ENCODE data around the gene GALNT2. TPM values are rescaled to one million over a fixed set of nuclear protein-coding genes. Genes with fewer than 3 reads are reported as not detected.

GALNT2 gene
- total and polyA plus RNA-seq, 8 donors: 18.3 to 118 (median 57.3) TPM

DNA sequence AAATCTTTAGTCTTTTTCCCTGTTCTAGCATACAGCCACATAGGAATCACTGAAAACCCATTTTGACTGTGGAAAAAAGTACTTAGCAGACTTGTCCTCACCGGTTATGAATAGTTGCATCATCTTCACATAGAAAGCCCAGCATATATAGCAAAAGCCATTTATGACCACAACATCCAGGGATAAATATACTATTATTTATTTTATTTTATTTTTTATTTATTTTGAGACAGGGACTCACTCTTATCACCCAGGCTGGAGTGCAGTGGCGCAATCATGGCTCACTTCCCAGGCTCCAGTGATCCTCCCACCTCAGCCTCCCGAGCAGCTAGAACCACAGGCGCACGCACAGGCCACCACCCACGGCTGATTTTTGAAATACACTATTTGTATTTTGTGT lies 175.3 kb downstream of the GALNT2 start:
- intact Hi-C loops (cut with DNase I): no loop called here

DNA sequence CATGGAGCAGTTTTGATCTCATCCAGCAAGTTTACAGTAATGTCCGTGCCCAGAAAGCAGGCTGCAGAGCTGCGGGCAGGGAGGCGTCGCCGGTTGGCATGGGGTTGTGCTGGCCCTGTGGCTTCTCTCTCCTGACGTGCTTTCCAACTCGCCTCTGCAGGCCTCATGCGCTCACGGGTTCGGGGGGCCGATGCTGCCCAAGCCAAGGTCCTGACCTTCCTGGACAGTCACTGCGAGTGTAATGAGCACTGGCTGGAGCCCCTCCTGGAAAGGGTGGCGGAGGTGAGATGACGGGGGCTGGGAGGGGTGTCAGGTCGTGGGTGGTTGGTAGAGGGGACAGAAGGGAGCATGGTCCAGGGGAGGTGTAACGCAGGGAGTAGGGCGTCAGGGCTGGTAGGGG lies 176.1 kb downstream of the GALNT2 start:
- intact Hi-C loops (cut with DNase I): no loop called here
- 92 to 95% methylated on average over 17 of the region's 17 CpGs for whole genome bisulfite sequencing, 2 donors
- no peaks in the 10 kb centered on the region for H3K27me3 ChIP-seq
- no peaks in the 10 kb centered on the region for H3K4me1 ChIP-seq
- no peak overlapping the region for H3K27ac ChIP-seq
- no peak for DNase-seq
- peaks cover 0 to 31% (median 18%) of the 10 kb centered on the region in 3 donors for H3K36me3 ChIP-seq
- TF ChIP-seq, protein P1, sequence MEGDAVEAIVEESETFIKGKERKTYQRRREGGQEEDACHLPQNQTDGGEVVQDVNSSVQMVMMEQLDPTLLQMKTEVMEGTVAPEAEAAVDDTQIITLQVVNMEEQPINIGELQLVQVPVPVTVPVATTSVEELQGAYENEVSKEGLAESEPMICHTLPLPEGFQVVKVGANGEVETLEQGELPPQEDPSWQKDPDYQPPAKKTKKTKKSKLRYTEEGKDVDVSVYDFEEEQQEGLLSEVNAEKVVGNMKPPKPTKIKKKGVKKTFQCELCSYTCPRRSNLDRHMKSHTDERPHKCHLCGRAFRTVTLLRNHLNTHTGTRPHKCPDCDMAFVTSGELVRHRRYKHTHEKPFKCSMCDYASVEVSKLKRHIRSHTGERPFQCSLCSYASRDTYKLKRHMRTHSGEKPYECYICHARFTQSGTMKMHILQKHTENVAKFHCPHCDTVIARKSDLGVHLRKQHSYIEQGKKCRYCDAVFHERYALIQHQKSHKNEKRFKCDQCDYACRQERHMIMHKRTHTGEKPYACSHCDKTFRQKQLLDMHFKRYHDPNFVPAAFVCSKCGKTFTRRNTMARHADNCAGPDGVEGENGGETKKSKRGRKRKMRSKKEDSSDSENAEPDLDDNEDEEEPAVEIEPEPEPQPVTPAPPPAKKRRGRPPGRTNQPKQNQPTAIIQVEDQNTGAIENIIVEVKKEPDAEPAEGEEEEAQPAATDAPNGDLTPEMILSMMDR (IDR thresholded peaks at IDR 0.05): no peak
- peak in 1 of 4 donors; percentile 9 for ATAC-seq
- no peaks in the 10 kb centered on the region for H3K9me3 ChIP-seq
- FAIRE-seq: no peak
- H3K4me3 ChIP-seq: no peak overlapping the region

More for the DNA sequence above, 175.3 kb downstream of the GALNT2 start:
- peaks cover 0 to 25% (median 13%) of the 10 kb centered on the region in 3 donors for H3K36me3 ChIP-seq
- H3K4me1 ChIP-seq: no peaks in the 10 kb centered on the region
- no peak for DNase-seq
- H3K27me3 ChIP-seq: no peaks in the 10 kb centered on the region
- H3K4me3 ChIP-seq: no peak overlapping the region
- no peaks in the 10 kb centered on the region for H3K9me3 ChIP-seq
- no peak for FAIRE-seq
- ATAC-seq: peak in 2 of 4 donors; percentile 32 to 50
- TF ChIP-seq, protein P1 (IDR thresholded peaks at IDR 0.05): no peak
- no peak overlapping the region for H3K27ac ChIP-seq
- 79% methylated on average over 6 of the region's 6 CpGs for WGBS, 2 donors

DNA sequence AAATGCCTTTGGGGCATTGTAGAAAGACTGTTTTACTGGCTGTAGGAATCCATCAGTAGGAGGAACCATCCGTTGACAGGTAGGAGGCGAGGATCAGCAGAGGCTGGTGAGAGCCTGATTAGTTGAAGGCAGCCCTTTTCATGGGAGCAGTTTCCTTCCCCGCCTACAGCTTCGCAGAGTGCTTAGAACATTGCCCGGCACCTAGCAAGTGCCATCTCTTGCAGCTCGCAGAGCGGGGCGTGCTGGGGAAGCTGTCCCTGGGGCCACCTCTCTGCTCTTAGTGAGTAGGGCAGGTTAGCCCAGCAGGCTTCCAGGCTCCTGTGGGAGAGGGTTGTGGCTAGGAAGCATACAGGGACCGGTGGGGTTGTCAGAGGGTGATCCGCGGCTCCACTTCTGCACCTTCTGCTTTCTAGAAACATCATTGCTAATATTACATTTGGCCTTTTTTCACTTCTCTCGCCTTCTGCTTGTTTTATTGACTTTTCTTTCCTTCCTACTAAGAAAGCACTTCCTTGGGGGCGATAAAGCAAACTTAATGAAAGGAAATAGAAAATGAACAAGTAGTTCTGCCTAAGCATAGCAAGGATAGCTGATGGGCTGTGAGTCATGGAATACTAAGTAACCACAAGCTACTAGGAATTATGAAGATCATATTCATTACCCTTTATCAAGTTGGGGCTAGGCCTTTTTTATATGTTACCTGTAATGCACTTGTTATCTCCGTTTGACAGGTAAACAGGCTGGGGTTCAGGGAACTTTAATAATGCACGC lies 176.7 kb downstream of the GALNT2 start:
- H3K4me3 ChIP-seq: no peak overlapping the region
- no peak for FAIRE-seq
- no peaks in the 10 kb centered on the region for H3K27me3 ChIP-seq
- H3K27ac ChIP-seq: no peak overlapping the region
- TF ChIP-seq, protein P1 (IDR thresholded peaks at IDR 0.05): no peak
- intact Hi-C loops (cut with DNase I): no loop called here
- WGBS, 2 donors: 94% methylated on average over 15 of the region's 15 CpGs
- ATAC-seq: no peak
- peaks cover 0 to 37% (median 23%) of the 10 kb centered on the region in 3 donors for H3K36me3 ChIP-seq
- DNase-seq: no peak
- H3K4me1 ChIP-seq: no peaks in the 10 kb centered on the region
- H3K9me3 ChIP-seq: no peaks in the 10 kb centered on the region

DNA sequence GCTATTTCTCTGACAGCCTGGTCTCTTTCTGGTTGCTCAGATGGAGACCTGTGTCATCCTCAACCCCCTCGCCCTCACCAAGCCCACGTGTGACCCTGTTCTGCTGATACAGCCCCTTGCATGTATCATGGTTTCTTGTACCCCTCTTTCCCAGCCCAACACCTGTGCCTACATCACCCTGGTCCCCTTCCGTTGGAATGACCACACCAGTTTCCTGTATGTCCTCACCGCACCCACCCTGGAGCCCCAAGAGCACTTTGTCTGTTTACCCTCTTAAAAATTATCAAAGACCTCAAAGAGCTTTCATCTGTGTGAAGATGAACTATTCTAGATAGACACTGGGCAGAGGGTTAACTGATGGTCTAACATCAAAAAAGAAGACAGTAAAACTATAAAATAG lies 179.5 kb downstream of the GALNT2 start:
- Histone ChIP-seq H3K4me1 (no peaks in the 10 kb centered on the region), H3K36me3 (peaks cover 0 to 57% (median 35%) of the 10 kb centered on the region in 3 donors), H3K27ac (no peak overlapping the region), H3K27me3 (no peaks in the 10 kb centered on the region), H3K4me3 (no peak overlapping the region), H3K9me3 (no peaks in the 10 kb centered on the region)
- WGBS, 2 donors: 95 to 96% methylated on average over 4 of the region's 4 CpGs
- DNase-seq (no peak), FAIRE-seq (no peak), ATAC-seq (no peak)
- intact Hi-C loops (cut with DNase I): no loop called here
- TF ChIP-seq, protein P1 (IDR thresholded peaks at IDR 0.05): no peak

All from pancreas (tissue), 10 donors.